H1 (cell line): ENCODE results near the gene GRID1. TPM values are rescaled to one million over a fixed set of nuclear protein-coding genes. Genes with fewer than 3 reads are reported as not detected.

Experiments
- CTCF ChIA-PET: fragments of 300-600 bp; sonication (Branson Sonifier 250); formaldehyde crosslinking; loops from one replicate; lab custom pipeline; 2021; ENCODE audit not compliant: partially characterized antibody; lab: Charles Lee
- POLR2A ChIA-PET: fragments of 300-600 bp; sonication (Branson Sonifier 250); formaldehyde crosslinking; loops from one replicate; lab custom pipeline; 2021; ENCODE audit warnings: inconsistent platforms; ENCODE audit not compliant: partially characterized antibody; lab: Charles Lee
- DNase-seq, 2 experiments: peaks; one replicate each; pipeline versions ENCODE4 v3.0.0 to v3.0.0-alpha.2; 2010 to 2022; ENCODE audit warnings: low spot score in 2 of 2, low read depth in 1 of 2, mixed read lengths in 1 of 2
- FAIRE-seq: peaks from 2 replicates; lab custom pipeline; 2011; peaks lifted over from hg19 to GRCh38; lab: Jason Lieb, UNC
- H2AFZ ChIP-seq: 2 replicates; pipeline ENCODE4 v1.8.1; 2012; ENCODE audit warnings: low read length, inconsistent platforms
- H2AK5ac ChIP-seq: 2 replicates; pipeline ENCODE4 v1.6.1; 2013; ENCODE audit warnings: low read depth, low read length
- H2BK120ac ChIP-seq: replicated peaks from 2 replicates; pipeline ENCODE3; 2013; ENCODE audit warnings: low read depth, low read length, inconsistent platforms
- H2BK12ac ChIP-seq: 2 replicates; pipeline ENCODE4 v1.6.1; 2013; ENCODE audit warnings: low read depth, low read length
- H2BK15ac ChIP-seq: 2 replicates; pipeline ENCODE4 v1.6.1; 2013; ENCODE audit warnings: low read length
- H2BK20ac ChIP-seq: 2 replicates; pipeline ENCODE4 v1.6.1; 2013; ENCODE audit warnings: low read length
- H2BK5ac ChIP-seq: 2 replicates; pipeline ENCODE4 v1.6.1; 2013; ENCODE audit warnings: low read depth, low read length
- H3K14ac ChIP-seq: 2 replicates; pipeline ENCODE4 v1.6.1; 2013; ENCODE audit warnings: inconsistent platforms; ENCODE audit not compliant: insufficient read length
- H3K18ac ChIP-seq: 2 replicates; pipeline ENCODE4 v1.6.1; 2013; ENCODE audit warnings: low read length; ENCODE audit errors: extremely low read depth
- H3K23ac ChIP-seq: 2 replicates; pipeline ENCODE4 v1.6.1; 2013; ENCODE audit warnings: inconsistent platforms; ENCODE audit not compliant: insufficient read length
- H3K23me2 ChIP-seq: 2 replicates; pipeline ENCODE4 v1.6.1; 2013; ENCODE audit warnings: low read depth, low read length
- H3K27ac ChIP-seq: 2 replicates; pipeline ENCODE4 v1.6.1; 2011; ENCODE audit warnings: low read depth, low read length, inconsistent platforms
- H3K27me3 ChIP-seq, 4 experiments: replicated peaks in 1 of 4; 1 replicate in 1 of 4; 2 replicates in 3 of 4; pipeline versions ENCODE4 v1.6.1 to v1.8.1; 2011 to 2013; ENCODE audit warnings: low read length in 3 of 4, mild to moderate bottlenecking in 3 of 4, inconsistent platforms in 2 of 4, mixed read lengths in 2 of 4, moderate library complexity in 1 of 4; ENCODE audit not compliant: control insufficient read depth in 3 of 4, insufficient read depth in 3 of 4; ENCODE audit errors: extremely low read depth in 1 of 4
- H3K36me3 ChIP-seq, 4 experiments: 2 replicates each; pipeline versions ENCODE4 v1.6.1 to v1.8.1; 2011 to 2013; ENCODE audit warnings: mild to moderate bottlenecking in 4 of 4, low read length in 3 of 4, moderate library complexity in 2 of 4, control low read depth in 1 of 4, inconsistent platforms in 1 of 4; ENCODE audit not compliant: insufficient read depth in 4 of 4, control insufficient read depth in 2 of 4
- H3K4ac ChIP-seq: replicated peaks from 2 replicates; pipeline ENCODE3; 2013; ENCODE audit warnings: low read length, low read depth, mixed read lengths, inconsistent platforms; ENCODE audit not compliant: insufficient read length
- H3K4me1 ChIP-seq, 4 experiments: replicated peaks in 1 of 4; 1 replicate in 1 of 4; 2 replicates in 3 of 4; pipeline versions ENCODE4 v1.6.1 to v1.8.1; 2011 to 2013; ENCODE audit warnings: low read length in 3 of 4, inconsistent platforms in 2 of 4, mixed read lengths in 1 of 4; ENCODE audit not compliant: insufficient read depth in 4 of 4, control insufficient read depth in 3 of 4
- H3K4me2 ChIP-seq, 2 experiments: 2 replicates each; pipeline versions ENCODE4 v1.6.1 to v1.8.1; 2011 to 2013; ENCODE audit warnings: low read depth in 2 of 2, low read length in 2 of 2, control low read depth in 1 of 2, inconsistent platforms in 1 of 2, mild to moderate bottlenecking in 1 of 2; ENCODE audit not compliant: insufficient read depth in 1 of 2
- H3K4me3 ChIP-seq, 4 experiments: fragments of 200-600, 300-600 bp in 1 of 4; sonication (generic), shearing (Covaris generic), sonication (Bioruptor Twin) in 1 of 4; 2 replicates each; pipeline versions ENCODE4 v1.5.1 to v1.8.1; 2011 to 2016; ENCODE audit warnings: low read length in 4 of 4, low read depth in 3 of 4, control low read depth in 2 of 4, inconsistent platforms in 2 of 4, mild to moderate bottlenecking in 2 of 4, mixed read lengths in 1 of 4, moderate library complexity in 1 of 4; ENCODE audit not compliant: insufficient read depth in 2 of 4; ENCODE audit errors: extremely low read depth in 1 of 4
- H3K56ac ChIP-seq: replicated peaks from 2 replicates; pipeline ENCODE3; 2013; ENCODE audit warnings: low read depth, mild to moderate bottlenecking, mixed read lengths, low read length, inconsistent platforms; ENCODE audit not compliant: insufficient read length
- H3K79me1 ChIP-seq: 2 replicates; pipeline ENCODE4 v1.6.1; 2013; ENCODE audit warnings: low read depth, low read length, control low read depth
- H3K79me2 ChIP-seq, 2 experiments: 2 replicates each; pipeline versions ENCODE4 v1.6.1 to v1.8.1; 2012 to 2013; ENCODE audit warnings: low read length in 2 of 2, mild to moderate bottlenecking in 2 of 2, inconsistent platforms in 1 of 2; ENCODE audit not compliant: insufficient read depth in 2 of 2, control insufficient read depth in 1 of 2
- H3K9ac ChIP-seq, 4 experiments: replicated peaks in 1 of 4; 1 replicate in 1 of 4; 2 replicates in 3 of 4; pipeline versions ENCODE4 v1.6.1 to v1.8.1; 2011 to 2013; ENCODE audit warnings: low read depth in 3 of 4, low read length in 3 of 4, control low read depth in 2 of 4, mild to moderate bottlenecking in 2 of 4, moderate library complexity in 2 of 4, inconsistent platforms in 1 of 4; ENCODE audit errors: extremely low read depth in 1 of 4
- H3K9me3 ChIP-seq, 2 experiments: 2 replicates each; pipeline versions ENCODE4 v1.6.1 to v1.8.1; 2012 to 2013; ENCODE audit warnings: mild to moderate bottlenecking in 2 of 2, moderate library complexity in 2 of 2, control low read depth in 1 of 2, inconsistent platforms in 1 of 2, low read depth in 1 of 2, low read length in 1 of 2, mixed read lengths in 1 of 2; ENCODE audit not compliant: insufficient read depth in 2 of 2
- H4K20me1 ChIP-seq, 2 experiments: replicated peaks in 1 of 2; 2 replicates each; pipeline versions ENCODE3 to v1.8.1; 2011 to 2013; ENCODE audit warnings: inconsistent platforms in 2 of 2, low read length in 2 of 2, mild to moderate bottlenecking in 1 of 2; ENCODE audit not compliant: insufficient read depth in 2 of 2, control insufficient read depth in 1 of 2
- H4K5ac ChIP-seq: 2 replicates; pipeline ENCODE4 v1.6.1; 2013; ENCODE audit warnings: low read length, low read depth, mixed read lengths, inconsistent platforms; ENCODE audit not compliant: insufficient read length
- H4K8ac ChIP-seq: 2 replicates; pipeline ENCODE4 v1.8.0; 2013; ENCODE audit warnings: mild to moderate bottlenecking, moderate library complexity, low read length, inconsistent platforms; ENCODE audit not compliant: insufficient read depth; ENCODE audit errors: extremely low read depth
- H4K91ac ChIP-seq: replicated peaks from 2 replicates; pipeline ENCODE3; 2013; ENCODE audit warnings: low read length, mixed read lengths, inconsistent platforms; ENCODE audit not compliant: insufficient read length
- CREB1 ChIP-seq: IDR thresholded peaks from 2 replicates; pipeline ENCODE4 v1.6.1; 2012; ENCODE audit warnings: inconsistent platforms
- CTCF ChIP-seq, 3 experiments: IDR thresholded peaks; 1 replicate in 2 of 3; 2 replicates in 1 of 3; pipeline versions ENCODE4 v1.5.1 to v1.6.1; 2011; ENCODE audit warnings: low read length in 3 of 3, mild to moderate bottlenecking in 3 of 3, inconsistent platforms in 2 of 3, low read depth in 1 of 3, moderate library complexity in 1 of 3; ENCODE audit not compliant: insufficient read depth in 1 of 3; ENCODE audit errors: control extremely low read depth in 1 of 3
- RAD21 ChIP-seq, 2 experiments: IDR thresholded peaks in 1 of 2; conservative IDR thresholded peaks in 1 of 2; 2 replicates each; pipeline ENCODE4 v1.6.1; 2011; ENCODE audit warnings: low read depth in 2 of 2, low read length in 2 of 2, improper control_type of control experiment in 1 of 2, inconsistent platforms in 1 of 2, mild to moderate bottlenecking in 1 of 2, moderate library complexity in 1 of 2
- WGBS, 2 experiments: shearing (Covaris generic) in 1 of 2; methylation state at CpG; one replicate each; pipeline versions ENCODE4 v1.1.6 to v1.1.7; 2013 to 2015; ENCODE audit warnings: low lambda C conversion rate in 2 of 2, mixed read lengths in 2 of 2, inconsistent platforms in 1 of 2, low coverage in 1 of 2, missing lambda C conversion rate in 1 of 2; ENCODE audit not compliant: insufficient replicate concordance in 2 of 2, insufficient coverage in 1 of 2, insufficient read length in 1 of 2; ENCODE audit errors: extremely low coverage in 1 of 2, missing lambda C conversion rate in 1 of 2; 5-methylcytosine and 5-hydroxymethylcytosine counted together
- polyA plus RNA-seq, 7 experiments: library from polyadenylated mRNA; depleted of rRNA in 3 of 7; stranded (reverse) in 5 of 7; unstranded in 2 of 7; fragments of >200 nt in 5 of 7; fragments of 200-250 nt in 2 of 7; gene quantifications; 1 replicate in 5 of 7; 2 replicates in 1 of 7; 4 replicates in 1 of 7; pipeline versions ENCODE4 v1.2.1 to v1.2.3, GENCODE V29; 2011 to 2013; ENCODE audit warnings: missing spikeins in 2 of 7, mixed read lengths in 2 of 7
- total RNA-seq: library from RNA; stranded (reverse); fragmentation: NEBNext Ultra II Directional; extraction: Animal tissue kit (Norgen Biotek cat#: 25700); gene quantifications from 2 replicates; pipeline ENCODE4 v1.2.1, GENCODE V29; 2021

The GRID1 gene
- total and polyA plus RNA-seq, 2 of the 8 experiments (the other 6 are each of a cell fraction or from before 2014, with no cell fraction given), result 0.22 to 0.30 TPM

- peak overlapping the region; percentile 86; the same call in 1 of the 2 replicates for H4K8ac ChIP-seq
- 84% methylated on average over 7 of the region's 8 CpGs; no CpG with 5 or more reads in 1 of the 2 experiments for WGBS, 2 experiments
- H3K23ac ChIP-seq, result no peak overlapping the region
- no peak overlapping the region for H2BK5ac ChIP-seq
- no peaks in the 10 kb centered on the region for H3K4me1 ChIP-seq
- DNase-seq (no peak), FAIRE-seq (no peak)
- no peak overlapping the region for H3K4ac ChIP-seq
- no peak overlapping the region for H4K91ac ChIP-seq
- H3K56ac ChIP-seq, result no peak overlapping the region
- no peak overlapping the region for H2BK20ac ChIP-seq
- H3K79me2 ChIP-seq, result no peaks in the 10 kb centered on the region
- no peak overlapping the region for H4K5ac ChIP-seq
- no peak overlapping the region for H3K14ac ChIP-seq
- no peak overlapping the region for H2BK120ac ChIP-seq
- H4K20me1 ChIP-seq, result no peaks in the 10 kb centered on the region
- no peak overlapping the region for H3K4me3 ChIP-seq
- no peaks in the 10 kb centered on the region for H3K27me3 ChIP-seq
- H3K4me2 ChIP-seq, result no peak overlapping the region
- H3K18ac ChIP-seq, result no peak overlapping the region
- H2AFZ ChIP-seq, result no peak overlapping the region
- no peaks in the 10 kb centered on the region for H3K79me1 ChIP-seq
- no peaks in the 10 kb centered on the region for H3K23me2 ChIP-seq
- no peak overlapping the region for H3K27ac ChIP-seq
- TF ChIP-seq CTCF (IDR thresholded peaks at IDR 0.05; ENCODE audit: control extremely low read depth in 1 of 3, insufficient read depth in 1 of 3, low read depth in 1 of 3, low read length in 3 of 3) (peak in 2 of 3 experiments; percentile 19 to 43; a peak in 2 of 4 replicates), CREB1 (no peak), RAD21 (IDR thresholded peaks at IDR 0.05 in 1 of 2, conservative IDR thresholded peaks at IDR 0.05 in 1 of 2; ENCODE audit: low read depth in 2 of 2, low read length in 2 of 2) (peak; percentile 7 to 32; a peak in 1 of 4 replicates)
- TF ChIP-seq, all 59 proteins: peak for 2
- no peak overlapping the region for H2BK15ac ChIP-seq
- CTCF ChIA-PET, result interaction anchor here (0.6 to 2.1 kb wide), 8 partner anchors 15 to 149 kb away, joined by 3 to 5 read pairs (median 4); no protein-coding TSS in a partner anchor
- H3K9me3 ChIP-seq, result no peaks in the 10 kb centered on the region
- no peak overlapping the region; a peak in 2 of 7 replicates for H3K9ac ChIP-seq
- no peaks in the 10 kb centered on the region for H3K36me3 ChIP-seq
- H2AK5ac ChIP-seq, result no peak overlapping the region
- POLR2A ChIA-PET, result no interaction called here
- H2BK12ac ChIP-seq, result no peak overlapping the region
These were observed 154.8 kb downstream of the GRID1 start for GRCh38 chr10:86211691-86212390.
